ENCODE results near the gene SLC30A4.
A peak's percentile ranks its signal among the peaks of the same experiment; 100 is the strongest.

Gene SLC30A4

GRCh38 chr15:45449916-45450867 is 72.4 kb downstream of the SLC30A4 start:
- no peak overlapping the region for H3K4me3 ChIP-seq (ENCODE audit: low read depth, low read length)
- DNase-seq (ENCODE audit: low read depth) = no peak
- in situ Hi-C loops (cut with HindIII; ENCODE audit: low sequenced_read_pairs) = no loop called here
- no peak for TF ChIP-seq CTCF (IDR thresholded peaks at IDR 0.05; ENCODE audit: low read depth, low read length, missing control alignments)

- in situ Hi-C loops (cut with HindIII; ENCODE audit: low sequenced_read_pairs) = no loop called here
- TF ChIP-seq CTCF (IDR thresholded peaks at IDR 0.05; ENCODE audit: low read depth, low read length, missing control alignments) = no peak
- no peak for DNase-seq (ENCODE audit: low read depth)
- H3K4me3 ChIP-seq (ENCODE audit: low read depth, low read length) = no peak overlapping the region
Measured at GRCh38 chr15:45449395-45449794, 73.2 kb downstream of the SLC30A4 start.

GRCh38 chr15:45448066-45448915 is 74.3 kb downstream of the SLC30A4 start:
- no peak for TF ChIP-seq CTCF (IDR thresholded peaks at IDR 0.05; ENCODE audit: low read depth, low read length, missing control alignments)
- H3K4me3 ChIP-seq (ENCODE audit: low read depth, low read length) = no peak overlapping the region
- no peak for DNase-seq (ENCODE audit: low read depth)
- in situ Hi-C loops (cut with HindIII; ENCODE audit: low sequenced_read_pairs) = no loop called here

GRCh38 chr15:45443645-45444044 is 78.9 kb downstream of the SLC30A4 start:
- no peak for DNase-seq (ENCODE audit: low read depth)
- no peak overlapping the region for H3K4me3 ChIP-seq (ENCODE audit: low read depth, low read length)
- in situ Hi-C loops (cut with HindIII; ENCODE audit: low sequenced_read_pairs) = no loop called here
- TF ChIP-seq CTCF (IDR thresholded peaks at IDR 0.05; ENCODE audit: low read depth, low read length, missing control alignments) = no peak

- DNase-seq (ENCODE audit: low read depth) = peak; percentile 66
Measured at GRCh38 chr15:45442507-45443135, 79.9 kb downstream of the SLC30A4 start.

More at GRCh38 chr15:45442507-45443135, 79.9 kb downstream of the SLC30A4 start:
- in situ Hi-C loops (cut with HindIII; ENCODE audit: low sequenced_read_pairs) = no loop called here
- TF ChIP-seq CTCF (IDR thresholded peaks at IDR 0.05; ENCODE audit: low read depth, low read length, missing control alignments) = no peak
- no peak overlapping the region for H3K4me3 ChIP-seq (ENCODE audit: low read depth, low read length)
